Aorta (tissue), 5 donors: Measurements from ENCODE around the gene KCNE5. TPM values are rescaled to one million over a fixed set of nuclear protein-coding genes. Genes with fewer than 3 reads are reported as not detected.
"Not testable (repeated sequence)": the region's sequence is repeated elsewhere in the genome, so short reads cannot be mapped to it uniquely, and the experiment has no call there.

ENCODE experiments used
- ATAC-seq: fragments of 200-7000 bp; cut with Tn5 transposase; one replicate; pipeline ENCODE4 v1.9.1; 2022; ENCODE audit warnings: moderate library complexity; ENCODE audit not compliant: low FRiP score
- DNase-seq, 2 donors: peaks; one replicate each; pipeline ENCODE4 v3.0.0-alpha.2; 2020
- H3K27ac ChIP-seq, 2 donors: one replicate each; pipeline ENCODE4 v1.5.1; 2013; ENCODE audit warnings: low read length in 2 of 2, mild to moderate bottlenecking in 2 of 2, moderate library complexity in 2 of 2, control low read depth in 1 of 2, inconsistent platforms in 1 of 2, low read depth in 1 of 2
- H3K27me3 ChIP-seq, 2 donors: one replicate each; pipeline ENCODE4 v1.6.1; 2013; ENCODE audit warnings: control low read depth in 1 of 2, low read length in 1 of 2, mild to moderate bottlenecking in 1 of 2, moderate library complexity in 1 of 2; ENCODE audit not compliant: insufficient read depth in 2 of 2, control insufficient read depth in 1 of 2
- H3K36me3 ChIP-seq, 2 donors: one replicate each; pipeline ENCODE4 v1.6.1; 2013; ENCODE audit warnings: control low read depth in 1 of 2, low read length in 1 of 2, mild to moderate bottlenecking in 1 of 2; ENCODE audit not compliant: insufficient read depth in 2 of 2, control insufficient read depth in 1 of 2
- H3K4me1 ChIP-seq, 2 donors: one replicate each; pipeline ENCODE4 v1.6.1; 2013; ENCODE audit warnings: low read length in 2 of 2, control low read depth in 1 of 2, mild to moderate bottlenecking in 1 of 2, moderate library complexity in 1 of 2; ENCODE audit not compliant: insufficient read depth in 2 of 2, control insufficient read depth in 1 of 2
- H3K4me3 ChIP-seq, 2 donors: one replicate each; pipeline ENCODE4 v1.5.1; 2013; ENCODE audit warnings: low read length in 2 of 2, control low read depth in 1 of 2, mild to moderate bottlenecking in 1 of 2
- H3K9me3 ChIP-seq: one replicate; pipeline ENCODE4 v1.6.1; 2013; ENCODE audit warnings: mild to moderate bottlenecking, low read length; ENCODE audit not compliant: control insufficient read depth
- WGBS, 2 donors: extraction: QIAGEN DNeasy Blood & Tissue Kit; methylation state at CpG; one replicate each; pipeline ENCODE4 v1.1.7; 2013; 5-methylcytosine and 5-hydroxymethylcytosine counted together
- intact Hi-C, 2 donors: fragments of 100-400 bp; cut with DNase I; formaldehyde crosslinking; loops; one replicate each; pipeline versions ENCODE4 v1.14.2 to v1.15.0; 2022
- long read RNA-seq, 2 donors: library from polyadenylated mRNA; unstranded; transcript quantifications; one replicate each; pipeline ENCODE4 v2.0.0, GENCODE V29; 2020 to 2021
- polyA plus RNA-seq, 2 donors: library from polyadenylated mRNA; stranded (reverse); fragments of 200-250 nt; gene quantifications; one replicate each; pipeline ENCODE4 v1.2.3, GENCODE V29; 2013
- total RNA-seq, 2 donors: library from RNA; stranded (reverse); fragmentation: NEBNext Ultra II Directional; extraction: Animal tissue kit (Norgen Biotek cat#: 25700); gene quantifications; one replicate each; pipeline ENCODE4 v1.2.1, GENCODE V29; 2021
- donor health status: healthy with polysubstance abuse.
- donor health status: Bipolar disorder and iron deficiency.
- donor health status: DM: no; HTN: no; CAD: no.
- donor health status: DM: no; HTN: no; CAD: no.
- donor health status: DM: yes; HTN: yes; CAD: no.

KCNE5 gene
- under 1 TPM; 0.24 to 0.39 TPM for total RNA-seq
- not detected for polyA plus RNA-seq
- long read RNA-seq, donor 1, result 0 reads
- long read RNA-seq, donor 2, result 0 reads

DNA sequence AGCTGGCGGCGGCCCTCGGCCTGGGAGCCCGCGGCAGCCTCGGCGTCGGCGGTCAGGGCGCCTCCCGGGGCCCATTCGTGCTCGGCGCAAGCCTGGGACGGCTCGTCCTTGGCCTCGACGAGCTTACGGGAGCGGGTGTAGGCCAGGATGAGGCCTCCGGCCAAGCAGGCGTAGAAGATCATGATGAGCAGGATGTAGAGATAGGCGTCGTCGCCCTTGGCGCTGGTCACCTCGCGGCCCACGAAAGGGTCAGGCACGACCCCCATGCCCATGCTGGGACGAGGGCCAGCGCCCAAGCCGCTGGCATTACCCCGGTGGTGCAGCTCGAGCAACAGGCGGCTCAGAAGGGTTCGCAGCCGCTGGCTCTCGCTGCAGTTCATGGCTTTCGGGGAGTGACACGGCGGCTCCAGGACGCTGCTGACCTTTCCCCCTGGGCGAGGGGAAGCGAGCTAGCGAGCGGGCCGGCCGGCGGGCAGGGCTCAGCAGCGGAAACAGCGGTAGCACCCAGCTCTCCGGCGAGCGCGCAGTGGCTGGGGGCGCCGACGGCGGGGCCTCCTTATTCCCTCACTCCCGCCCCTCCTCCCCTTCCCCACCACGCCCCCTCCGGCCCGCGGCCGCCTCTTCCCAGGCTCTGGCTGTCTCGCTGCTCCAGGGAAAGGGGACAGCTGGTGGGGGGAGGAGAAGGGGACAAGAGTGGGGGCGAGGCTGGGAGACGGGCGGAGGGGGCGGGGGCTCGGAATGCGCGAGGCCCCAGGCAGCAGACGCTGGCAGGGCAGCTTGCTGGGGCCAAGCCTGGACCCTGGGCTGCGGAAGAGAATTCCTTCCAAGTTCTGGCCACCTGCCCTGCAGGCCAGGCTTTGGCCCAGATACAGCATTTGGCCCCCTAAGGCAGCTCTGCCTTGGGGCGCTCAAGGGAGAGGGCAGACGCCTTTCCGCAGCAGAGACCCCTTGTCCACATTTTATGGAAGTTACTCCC is at the start of gene KCNE5:
TSS of gene KCNE5 (minus strand) at position 532 of the 976 bp plus-strand sequence. CDS start at position 380, 152 bp downstream.
- peak; percentile 37 for ATAC-seq
- no peaks in the 10 kb centered on the region for H3K4me1 ChIP-seq
- H3K4me3 ChIP-seq, result no peak within 1 kb of the TSS
- 16 to 38% methylated on average over 59 to 79 of the region's 79 CpGs for WGBS, 2 donors
- peak; percentile 47 to 78 for DNase-seq
- intact Hi-C loops, result loop anchor here in 1 of 2 donors (5.0 kb wide), 1 partner anchor 138 kb away; no protein-coding TSS in a partner anchor
- no peak within 1 kb of the TSS for H3K27ac ChIP-seq
- H3K36me3 ChIP-seq, result no peaks in the 10 kb centered on the region
- no peaks in the 10 kb centered on the region for H3K9me3 ChIP-seq
- H3K27me3 ChIP-seq, result no peaks in the 10 kb centered on the region

DNA sequence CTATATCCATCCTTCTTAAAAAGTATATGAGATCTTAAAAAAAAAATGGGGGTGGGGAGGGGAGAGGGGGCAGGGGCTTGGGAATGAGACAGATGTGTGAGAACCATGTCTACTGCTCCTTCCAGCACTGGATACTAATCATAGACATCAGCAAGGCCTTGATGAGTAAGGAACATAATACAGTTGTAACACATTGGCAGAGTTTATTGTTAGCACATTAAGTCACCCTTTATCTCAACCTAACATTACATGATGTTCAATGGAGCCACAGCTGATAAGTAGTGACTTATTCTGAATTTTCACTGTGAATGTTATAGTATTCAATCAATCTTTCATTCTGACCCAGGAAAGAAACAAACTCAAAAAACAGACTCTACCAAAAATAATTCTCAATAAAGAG is 47.3 kb upstream of the KCNE5 start:
- intact Hi-C loops, result no loop called here

DNA sequence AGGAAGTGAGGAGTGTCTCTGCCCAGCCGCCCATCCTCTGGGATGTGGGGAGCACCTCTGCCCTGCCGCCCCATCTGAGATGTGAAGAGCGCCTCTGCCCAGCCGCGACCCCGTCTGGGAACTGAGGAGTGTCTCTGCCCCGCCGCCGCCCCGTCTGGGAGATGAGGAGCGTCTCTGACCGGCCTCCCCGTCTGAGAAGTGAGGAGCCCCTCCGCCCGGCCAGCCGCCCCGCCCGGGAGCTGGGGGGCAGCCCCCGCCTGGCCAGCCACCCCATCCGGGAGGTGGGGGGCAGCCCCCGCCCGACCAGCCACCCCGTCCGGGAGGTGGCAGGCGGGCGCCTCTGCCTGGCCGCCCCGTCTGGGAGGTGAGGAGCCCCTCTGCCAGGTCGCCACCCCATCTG is 46.2 kb upstream of the KCNE5 start:
- 95 to 98% methylated on average over 29 of the region's 29 CpGs for WGBS, 2 donors
- ATAC-seq, H3K27me3 ChIP-seq, DNase-seq, intact Hi-C loops, H3K4me3 ChIP-seq, H3K4me1 ChIP-seq, H3K9me3 ChIP-seq, H3K27ac ChIP-seq, H3K36me3 ChIP-seq: not testable (repeated sequence)

More for the DNA sequence above, 47.3 kb upstream of the KCNE5 start:
- Histone ChIP-seq H3K27ac (no peak overlapping the region), H3K4me3 (no peak overlapping the region), H3K36me3 (no peaks in the 10 kb centered on the region), H3K4me1 (peaks cover 0 to 1% of the 10 kb centered on the region in 2 donors), H3K9me3 (no peaks in the 10 kb centered on the region), H3K27me3 (no peaks in the 10 kb centered on the region)
- no peak for ATAC-seq
- DNase-seq, result no peak

DNA sequence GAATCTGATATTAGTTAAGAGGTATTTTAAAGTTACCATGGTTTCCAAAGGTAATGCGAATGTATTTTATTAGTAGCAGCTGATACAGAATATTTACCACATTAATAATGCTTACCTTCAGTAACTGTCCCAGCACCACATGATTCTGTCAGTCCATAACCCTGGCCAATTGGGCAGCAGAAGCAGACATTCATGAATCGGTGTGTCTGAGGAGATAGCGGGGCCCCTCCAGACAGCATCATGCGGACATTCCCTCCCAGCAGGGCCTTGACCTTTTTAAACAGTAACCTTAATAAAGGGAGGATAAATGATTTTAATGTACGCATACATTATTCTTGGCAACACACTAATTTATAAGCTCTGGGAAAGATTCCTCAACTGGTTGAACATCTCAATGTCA is 43.0 kb upstream of the KCNE5 start:
- H3K27me3 ChIP-seq, result no peaks in the 10 kb centered on the region
- H3K9me3 ChIP-seq, result no peaks in the 10 kb centered on the region
- 92 to 96% methylated on average over 5 of the region's 5 CpGs for WGBS, 2 donors
- H3K36me3 ChIP-seq, result peaks cover 0 to 3% of the 10 kb centered on the region in 2 donors
- ATAC-seq (no peak), DNase-seq (no peak)
- no peak overlapping the region for H3K27ac ChIP-seq
- no peak overlapping the region for H3K4me3 ChIP-seq
- H3K4me1 ChIP-seq, result peaks cover 0 to 1% of the 10 kb centered on the region in 2 donors
- intact Hi-C loops, result no loop called here

GRCh38 chrX:109660435-109661143 is 35.6 kb upstream of the KCNE5 start:
- Histone ChIP-seq H3K4me1 (no peaks in the 10 kb centered on the region), H3K9me3 (no peaks in the 10 kb centered on the region), H3K27ac (no peak overlapping the region), H3K36me3 (no peaks in the 10 kb centered on the region), H3K4me3 (no peak overlapping the region), H3K27me3 (no peaks in the 10 kb centered on the region)
- intact Hi-C loops, result no loop called here
- ATAC-seq (no peak), DNase-seq (no peak)
- 74 to 86% methylated on average over 2 of the region's 2 CpGs for WGBS, 2 donors

GRCh38 chrX:109658391-109658790 is 33.4 kb upstream of the KCNE5 start:
- WGBS, 2 donors, result 96 to 98% methylated on average over 1 of the region's 1 CpG
- Histone ChIP-seq H3K9me3 (no peaks in the 10 kb centered on the region), H3K36me3 (no peaks in the 10 kb centered on the region), H3K27ac (no peak overlapping the region), H3K4me1 (no peaks in the 10 kb centered on the region), H3K4me3 (no peak overlapping the region), H3K27me3 (no peaks in the 10 kb centered on the region)
- intact Hi-C loops, result no loop called here
- DNase-seq (no peak), ATAC-seq (no peak)

GRCh38 chrX:109657364-109657763 is 32.4 kb upstream of the KCNE5 start:
- H3K4me3 ChIP-seq, H3K27ac ChIP-seq, H3K36me3 ChIP-seq, H3K4me1 ChIP-seq, H3K9me3 ChIP-seq, intact Hi-C loops, ATAC-seq, H3K27me3 ChIP-seq, DNase-seq: not testable (repeated sequence)
- WGBS, 2 donors, result 80 to 90% methylated on average over 1 to 2 of the region's 4 CpGs

DNA sequence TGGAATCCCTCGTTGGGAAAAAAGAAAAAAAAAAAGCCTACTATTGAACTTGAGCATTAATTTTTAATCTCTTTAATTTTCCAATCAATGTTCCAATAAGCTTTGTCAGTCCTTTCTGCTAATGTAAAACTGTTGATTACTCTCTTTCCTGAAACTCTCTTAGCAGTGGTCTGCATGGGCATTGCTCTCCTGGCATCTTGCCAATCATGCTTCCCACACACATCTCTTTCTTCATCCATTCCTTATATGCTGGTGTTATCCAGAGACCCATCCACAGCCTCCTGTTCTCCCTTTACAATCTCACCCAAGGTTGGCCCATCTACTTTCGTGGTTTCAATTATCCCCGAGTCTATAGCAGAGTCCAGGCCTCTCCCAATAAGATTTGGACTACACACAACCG is 31.8 kb upstream of the KCNE5 start:
- Histone ChIP-seq H3K27me3 (no peaks in the 10 kb centered on the region), H3K36me3 (no peaks in the 10 kb centered on the region), H3K4me1 (no peaks in the 10 kb centered on the region), H3K4me3 (no peak overlapping the region), H3K27ac (no peak overlapping the region), H3K9me3 (no peaks in the 10 kb centered on the region)
- intact Hi-C loops, result no loop called here
- whole genome bisulfite sequencing, 2 donors, result 72 to 80% methylated on average over 4 of the region's 4 CpGs
- DNase-seq (no peak), ATAC-seq (no peak)
